ENCODE data around the gene COL9A1. TPM values are rescaled to one million over a fixed set of nuclear protein-coding genes. Genes with fewer than 3 reads are reported as not detected.
"Not testable (repeated sequence)": the region's sequence is repeated elsewhere in the genome, so short reads cannot be mapped to it uniquely, and the experiment has no call there.

Gene COL9A1
- total RNA-seq, 1 experiment from 2014 or later, result 7.8 TPM

DNA sequence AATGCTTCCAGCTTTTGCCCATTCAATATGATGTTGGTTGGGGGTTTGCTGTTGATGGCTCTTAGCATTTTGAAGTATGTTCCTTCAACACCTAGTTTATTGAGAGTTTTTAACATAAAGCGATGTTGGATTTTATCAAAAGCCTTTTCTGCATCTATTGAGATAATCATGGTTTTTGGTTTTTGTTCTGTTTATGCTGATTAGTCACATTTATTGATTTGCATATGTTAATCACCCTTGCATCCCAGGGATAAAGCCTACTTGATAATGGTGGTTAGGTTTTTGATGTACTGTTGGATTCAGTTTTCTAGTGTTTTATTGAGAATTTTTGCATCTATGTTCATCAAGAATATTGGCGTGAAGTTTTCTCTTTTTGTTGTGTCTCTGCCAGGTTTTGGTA lies 40.4 kb upstream of the COL9A1 start:
- WGBS (ENCODE audit: extremely low coverage, insufficient read length, low lambda C conversion rate), result no CpG with 5 or more reads among the region's 2 CpGs
- H3K18ac ChIP-seq (ENCODE audit: insufficient read length, low read depth, low read length), result no peak overlapping the region
- no peak for DNase-seq
- no peaks in the 10 kb centered on the region for H3K79me2 ChIP-seq (ENCODE audit: insufficient read depth, low read length)
- no peaks in the 10 kb centered on the region for H3K27me3 ChIP-seq (ENCODE audit: insufficient read depth, low read length)
- no peaks in the 10 kb centered on the region for H3K36me3 Mint-ChIP-seq (ENCODE audit: insufficient read depth in 1 of 3, low read depth in 3 of 3)
- no peak overlapping the region for H3K23ac ChIP-seq (ENCODE audit: insufficient read length, low read depth, low read length)
- H2BK20ac ChIP-seq (ENCODE audit: low read depth, low read length, poor library complexity, severe bottlenecking), result no peak overlapping the region
- no peak overlapping the region for H3K27ac Mint-ChIP-seq
- no peak overlapping the region for H2BK15ac ChIP-seq (ENCODE audit: low read depth, low read length)
- H4K5ac ChIP-seq (ENCODE audit: insufficient read length, low read depth, low read length), result no peak overlapping the region
- H3K27ac ChIP-seq (ENCODE audit: insufficient read length, low read depth, low read length), result no peak overlapping the region
- no peak overlapping the region for H2BK12ac ChIP-seq (ENCODE audit: insufficient read length, low read depth, low read length)
- no peak overlapping the region for H2BK120ac ChIP-seq (ENCODE audit: low read depth, low read length, poor library complexity, severe bottlenecking)
- H3K27me3 Mint-ChIP-seq (ENCODE audit: low read depth), result peaks cover 2% of the 10 kb centered on the region; the same call in 1 of the 2 replicates
- H3K23me2 ChIP-seq (ENCODE audit: insufficient read length, low read depth, low read length, poor library complexity, severe bottlenecking), result no peaks in the 10 kb centered on the region
- no peak overlapping the region for H3T11ph ChIP-seq (ENCODE audit: low read length)
- TF ChIP-seq, protein P1, sequence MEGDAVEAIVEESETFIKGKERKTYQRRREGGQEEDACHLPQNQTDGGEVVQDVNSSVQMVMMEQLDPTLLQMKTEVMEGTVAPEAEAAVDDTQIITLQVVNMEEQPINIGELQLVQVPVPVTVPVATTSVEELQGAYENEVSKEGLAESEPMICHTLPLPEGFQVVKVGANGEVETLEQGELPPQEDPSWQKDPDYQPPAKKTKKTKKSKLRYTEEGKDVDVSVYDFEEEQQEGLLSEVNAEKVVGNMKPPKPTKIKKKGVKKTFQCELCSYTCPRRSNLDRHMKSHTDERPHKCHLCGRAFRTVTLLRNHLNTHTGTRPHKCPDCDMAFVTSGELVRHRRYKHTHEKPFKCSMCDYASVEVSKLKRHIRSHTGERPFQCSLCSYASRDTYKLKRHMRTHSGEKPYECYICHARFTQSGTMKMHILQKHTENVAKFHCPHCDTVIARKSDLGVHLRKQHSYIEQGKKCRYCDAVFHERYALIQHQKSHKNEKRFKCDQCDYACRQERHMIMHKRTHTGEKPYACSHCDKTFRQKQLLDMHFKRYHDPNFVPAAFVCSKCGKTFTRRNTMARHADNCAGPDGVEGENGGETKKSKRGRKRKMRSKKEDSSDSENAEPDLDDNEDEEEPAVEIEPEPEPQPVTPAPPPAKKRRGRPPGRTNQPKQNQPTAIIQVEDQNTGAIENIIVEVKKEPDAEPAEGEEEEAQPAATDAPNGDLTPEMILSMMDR (conservative IDR thresholded peaks at IDR 0.05), result no peak
- H2BK5ac ChIP-seq (ENCODE audit: insufficient read length, low read length), result no peak overlapping the region
- no peaks in the 10 kb centered on the region for H4K20me1 ChIP-seq (ENCODE audit: control insufficient read depth, insufficient read depth, insufficient read length)
- no peaks in the 10 kb centered on the region for H3K79me1 ChIP-seq (ENCODE audit: insufficient read depth, low read depth, low read length, poor library complexity, severe bottlenecking)
- H3K56ac ChIP-seq (ENCODE audit: insufficient read length, low read depth, low read length), result no peak overlapping the region
- H2AK5ac ChIP-seq (ENCODE audit: insufficient read length, low read length), result no peak overlapping the region
- no peak overlapping the region for H2AFZ ChIP-seq (ENCODE audit: low read length)
- peaks cover 7 to 11% of the 10 kb centered on the region in 2 experiments; a peak in 3 of 5 replicates for H3K9me3 Mint-ChIP-seq
- H3K4me1 ChIP-seq (ENCODE audit: insufficient read depth, low read length), result no peaks in the 10 kb centered on the region
- no peak overlapping the region for H4K91ac ChIP-seq (ENCODE audit: insufficient read length, low read depth, low read length)
- no peak overlapping the region for H3K4ac ChIP-seq (ENCODE audit: low read depth, low read length)
- no peak overlapping the region for H3K4me3 Mint-ChIP-seq
- no peaks in the 10 kb centered on the region for H3K9me3 ChIP-seq (ENCODE audit: control insufficient read depth, low read depth, low read length)
- H3K14ac ChIP-seq (ENCODE audit: insufficient read depth, low read length), result no peak overlapping the region
- no peaks in the 10 kb centered on the region for H3K4me1 Mint-ChIP-seq
- no peak overlapping the region for H4K8ac ChIP-seq (replicated peaks; ENCODE audit: insufficient read length, low read depth, low read length)
- no peak overlapping the region for H3K4me2 ChIP-seq (ENCODE audit: insufficient read depth, insufficient read length, low read length)
- H3K9ac ChIP-seq (ENCODE audit: extremely low read depth, insufficient read length, low read length), result no peak overlapping the region

DNA sequence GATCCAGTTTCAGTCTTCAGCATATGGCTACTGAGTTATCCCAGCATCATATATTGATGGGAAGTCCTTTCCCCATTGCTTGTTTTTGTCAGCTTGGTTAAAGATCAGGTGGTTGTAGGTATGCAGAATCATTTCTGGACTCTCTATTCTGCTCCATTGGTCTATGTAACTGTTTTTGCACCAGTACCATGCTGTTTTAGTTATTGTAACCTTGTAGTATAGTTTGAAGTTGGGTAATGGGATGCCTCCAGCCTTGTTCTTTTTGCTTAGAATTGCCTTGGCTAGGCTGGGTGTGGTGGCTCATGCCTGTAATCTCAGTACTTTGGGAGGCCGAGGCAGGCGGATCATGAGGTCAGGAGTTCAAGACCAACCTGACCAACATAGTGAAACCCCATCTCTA lies 36.9 kb upstream of the COL9A1 start:
- not testable (repeated sequence) for H3K14ac ChIP-seq (ENCODE audit: insufficient read depth, low read length); H3K36me3 Mint-ChIP-seq (ENCODE audit: insufficient read depth in 1 of 3, low read depth in 3 of 3); DNase-seq; H3K4me1 Mint-ChIP-seq; H2BK20ac ChIP-seq (ENCODE audit: low read depth, low read length, poor library complexity, severe bottlenecking); H2AFZ ChIP-seq (ENCODE audit: low read length); H4K8ac ChIP-seq (replicated peaks; ENCODE audit: insufficient read length, low read depth, low read length); H3K27me3 ChIP-seq (ENCODE audit: insufficient read depth, low read length); H3K9ac ChIP-seq (ENCODE audit: extremely low read depth, insufficient read length, low read length); H3K23me2 ChIP-seq (ENCODE audit: insufficient read length, low read depth, low read length, poor library complexity, severe bottlenecking); H3K23ac ChIP-seq (ENCODE audit: insufficient read length, low read depth, low read length); H3K4me2 ChIP-seq (ENCODE audit: insufficient read depth, insufficient read length, low read length); H3K18ac ChIP-seq (ENCODE audit: insufficient read length, low read depth, low read length); H3K27me3 Mint-ChIP-seq (ENCODE audit: low read depth); H3T11ph ChIP-seq (ENCODE audit: low read length); H2BK12ac ChIP-seq (ENCODE audit: insufficient read length, low read depth, low read length); H4K20me1 ChIP-seq (ENCODE audit: control insufficient read depth, insufficient read depth, insufficient read length); H3K4me1 ChIP-seq (ENCODE audit: insufficient read depth, low read length); H4K91ac ChIP-seq (ENCODE audit: insufficient read length, low read depth, low read length); H3K4me3 Mint-ChIP-seq; H3K79me1 ChIP-seq (ENCODE audit: insufficient read depth, low read depth, low read length, poor library complexity, severe bottlenecking); H2BK5ac ChIP-seq (ENCODE audit: insufficient read length, low read length); H2AK5ac ChIP-seq (ENCODE audit: insufficient read length, low read length); H2BK120ac ChIP-seq (ENCODE audit: low read depth, low read length, poor library complexity, severe bottlenecking); H4K5ac ChIP-seq (ENCODE audit: insufficient read length, low read depth, low read length); H3K27ac Mint-ChIP-seq; H3K27ac ChIP-seq (ENCODE audit: insufficient read length, low read depth, low read length); H2BK15ac ChIP-seq (ENCODE audit: low read depth, low read length); H3K79me2 ChIP-seq (ENCODE audit: insufficient read depth, low read length); H3K56ac ChIP-seq (ENCODE audit: insufficient read length, low read depth, low read length); H3K9me3 ChIP-seq (ENCODE audit: control insufficient read depth, low read depth, low read length); H3K4ac ChIP-seq (ENCODE audit: low read depth, low read length)
- WGBS (ENCODE audit: extremely low coverage, insufficient read length, low lambda C conversion rate), result no CpG with 5 or more reads among the region's 2 CpGs
- peaks cover 9 to 15% of the 10 kb centered on the region in 2 experiments; a peak in 4 of 5 replicates for H3K9me3 Mint-ChIP-seq

All from H9 (cell line).